Prostate gland (tissue), 2 donors: ENCODE results near the gene HSPB6. TPM values are rescaled to one million over a fixed set of nuclear protein-coding genes. Genes with fewer than 3 reads are reported as not detected.

Experiments used
- DNase-seq: peaks from one replicate; pipeline ENCODE4 v3.0.0-alpha.2; 2019; ENCODE audit warnings: low spot score
- H3K27ac ChIP-seq, 2 donors: fragments of 200-600 bp; sonication (generic); 2 replicates each; pipeline ENCODE4 v1.5.1; 2017 to 2019
- H3K27me3 ChIP-seq: fragments of 200-600 bp; sonication (generic); replicated peaks from 2 replicates; pipeline ENCODE4 v1.5.1; 2019; ENCODE audit not compliant: insufficient read depth
- H3K36me3 ChIP-seq, 2 donors: fragments of 200-600 bp; sonication (generic); 1 replicate in 1 of 2; 2 replicates in 1 of 2; pipeline versions ENCODE4 v1.5.1 to v1.8.1; 2017 to 2019
- H3K4me1 ChIP-seq: fragments of 200-600 bp; sonication (generic); replicated peaks from 2 replicates; pipeline ENCODE4 v1.5.1; 2019
- H3K4me3 ChIP-seq, 2 donors: fragments of 200-600 bp; sonication (generic); 2 replicates each; pipeline ENCODE4 v1.5.1; 2017 to 2019
- H3K9me3 ChIP-seq: fragments of 200-600 bp; sonication (generic); 2 replicates; pipeline ENCODE4 v1.5.1; 2017
- CTCF ChIP-seq, 4 experiments: fragments of 200-600 bp in 2 of 4; fragments of 450-650 bp in 2 of 4; sonication (generic) in 2 of 4; IDR thresholded peaks; 1 replicate in 3 of 4; 2 replicates in 1 of 4; pipeline ENCODE4 v1.5.1; 2016 to 2019; ENCODE audit warnings: antibody characterized with exemption in 4 of 4, mild to moderate bottlenecking in 2 of 4, moderate library complexity in 2 of 4
- POLR2A ChIP-seq: fragments of 450-650 bp; IDR thresholded peaks from one replicate; pipeline ENCODE4 v1.6.1; 2016; ENCODE audit warnings: antibody characterized with exemption, mild to moderate bottlenecking
- POLR2AphosphoS5 ChIP-seq: sonication (generic); formaldehyde crosslinking; IDR thresholded peaks from one replicate; pipeline ENCODE4 v1.6.1; 2017; ENCODE audit warnings: antibody characterized with exemption
- WGBS: methylation state at CpG from one replicate; pipeline ENCODE4 v1.1.5; 2018; 5-methylcytosine and 5-hydroxymethylcytosine counted together
- intact Hi-C: fragments of 100-400 bp; cut with DNase I; formaldehyde crosslinking; loops from one replicate; pipeline ENCODE4 v1.14.2; 2022
- total RNA-seq, 2 donors: library from RNA; depleted of rRNA; stranded (reverse); fragments of >200 nt; gene quantifications; one replicate each; pipeline ENCODE4 v1.1.0, GENCODE V29; 2016

HSPB6 gene
- total RNA-seq, 2 donors from 2014 or later: 32.2 to 78.5 TPM

DNA sequence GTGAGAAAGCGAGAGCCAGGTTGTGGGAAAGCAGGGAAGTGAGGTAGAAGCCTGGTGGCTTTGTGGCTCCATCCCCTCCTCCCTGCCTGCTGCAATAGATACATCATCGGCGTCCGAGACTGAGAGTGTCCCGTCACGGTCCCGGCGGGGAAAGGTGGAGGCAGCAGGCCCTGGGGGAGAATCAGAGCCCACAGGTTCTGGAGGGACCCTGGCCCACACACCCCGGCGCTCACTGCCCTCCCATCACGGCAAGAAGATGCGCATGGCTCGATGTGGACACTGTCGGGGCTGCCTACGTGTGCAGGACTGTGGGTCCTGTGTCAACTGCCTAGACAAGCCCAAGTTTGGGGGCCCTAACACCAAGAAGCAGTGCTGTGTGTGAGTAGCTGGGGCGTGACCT is 33.9 kb downstream of the HSPB6 start:
- DNase-seq: no peak
- intact Hi-C loops: no loop called here
- no peak for TF ChIP-seq POLR2AphosphoS5
- Histone ChIP-seq H3K27me3 (no peaks in the 10 kb centered on the region), H3K4me3 (no peak overlapping the region), H3K27ac (no peak overlapping the region), H3K9me3 (no peaks in the 10 kb centered on the region), H3K4me1 (peaks cover 9% of the 10 kb centered on the region), H3K36me3 (peaks cover 39 to 60% of the 10 kb centered on the region in 2 donors)
- 92% methylated on average over 16 of the region's 16 CpGs for WGBS

DNA sequence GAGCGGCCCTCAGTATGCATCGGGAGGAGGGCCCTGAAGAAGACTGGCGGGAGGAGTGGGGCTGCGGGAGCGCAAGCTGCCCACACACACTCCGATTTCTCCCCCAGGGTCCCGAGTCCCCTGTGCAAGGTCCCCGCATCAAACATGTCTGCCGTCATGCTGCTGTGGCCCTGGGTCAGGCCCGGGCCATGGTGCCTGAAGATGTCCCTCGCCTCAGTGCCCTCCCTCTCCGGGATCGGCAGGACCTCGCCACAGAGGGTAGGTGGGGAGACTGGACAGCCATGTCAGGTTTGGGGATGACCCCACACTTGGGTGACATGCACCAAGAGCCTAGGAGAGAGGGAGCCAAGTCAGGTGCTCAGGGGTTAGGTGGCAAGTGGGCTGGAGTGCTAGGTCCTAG is 34.4 kb downstream of the HSPB6 start:
- peaks cover 36 to 55% of the 10 kb centered on the region in 2 donors for H3K36me3 ChIP-seq
- TF ChIP-seq CTCF (IDR thresholded peaks at IDR 0.05) (no peak), POLR2AphosphoS5 (no peak), POLR2A (no peak)
- intact Hi-C loops: no loop called here
- peaks cover 9% of the 10 kb centered on the region for H3K4me1 ChIP-seq
- no peak for DNase-seq
- H3K27me3 ChIP-seq: no peaks in the 10 kb centered on the region
- H3K27ac ChIP-seq: no peak overlapping the region
- no peak overlapping the region for H3K4me3 ChIP-seq
- H3K9me3 ChIP-seq: no peaks in the 10 kb centered on the region
- 90% methylated on average over 14 of the region's 14 CpGs for WGBS

DNA sequence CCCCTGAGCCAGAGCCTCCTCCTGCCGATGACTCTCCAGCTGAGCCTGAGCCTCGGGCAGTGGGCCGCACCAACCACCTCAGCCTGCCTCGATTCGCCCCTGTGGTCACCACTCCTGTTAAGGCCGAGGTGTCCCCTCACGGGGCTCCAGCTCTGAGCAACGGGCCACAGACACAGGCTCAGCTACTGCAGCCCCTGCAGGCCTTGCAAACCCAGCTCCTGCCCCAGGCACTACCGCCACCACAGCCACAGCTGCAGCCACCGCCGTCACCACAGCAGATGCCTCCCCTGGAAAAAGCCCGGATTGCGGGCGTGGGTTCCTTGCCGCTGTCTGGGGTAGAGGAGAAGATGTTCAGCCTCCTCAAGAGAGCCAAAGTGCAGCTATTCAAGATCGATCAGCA is 35.5 kb downstream of the HSPB6 start:
- H3K36me3 ChIP-seq: peaks cover 31 to 46% of the 10 kb centered on the region in 2 donors
- H3K4me1 ChIP-seq: peaks cover 9% of the 10 kb centered on the region
- H3K9me3 ChIP-seq: no peaks in the 10 kb centered on the region
- H3K4me3 ChIP-seq: no peak overlapping the region
- no peaks in the 10 kb centered on the region for H3K27me3 ChIP-seq
- TF ChIP-seq POLR2AphosphoS5 (no peak), POLR2A (no peak), CTCF (IDR thresholded peaks at IDR 0.05) (no peak)
- 87% methylated on average over 16 of the region's 16 CpGs for WGBS
- H3K27ac ChIP-seq: no peak overlapping the region
- DNase-seq: no peak
- intact Hi-C loops: no loop called here

DNA sequence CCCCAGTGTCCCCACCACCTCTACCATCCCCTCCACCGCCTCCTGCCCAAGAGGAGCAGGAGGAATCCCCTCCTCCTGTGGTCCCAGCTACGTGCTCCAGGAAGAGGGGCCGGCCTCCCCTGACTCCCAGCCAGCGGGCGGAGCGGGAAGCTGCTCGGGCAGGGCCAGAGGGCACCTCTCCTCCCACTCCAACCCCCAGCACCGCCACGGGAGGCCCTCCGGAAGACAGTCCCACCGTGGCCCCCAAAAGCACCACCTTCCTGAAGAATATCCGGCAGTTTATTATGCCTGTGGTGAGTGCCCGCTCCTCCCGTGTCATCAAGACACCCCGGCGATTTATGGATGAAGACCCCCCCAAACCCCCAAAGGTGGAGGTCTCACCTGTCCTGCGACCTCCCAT is 36.2 kb downstream of the HSPB6 start:
- intact Hi-C loops: no loop called here
- Histone ChIP-seq H3K36me3 (peaks cover 30 to 40% of the 10 kb centered on the region in 2 donors), H3K4me1 (peaks cover 14% of the 10 kb centered on the region), H3K27ac (no peak overlapping the region), H3K27me3 (no peaks in the 10 kb centered on the region), H3K9me3 (no peaks in the 10 kb centered on the region), H3K4me3 (no peak overlapping the region)
- TF ChIP-seq POLR2A (no peak), POLR2AphosphoS5 (no peak), CTCF (IDR thresholded peaks at IDR 0.05) (no peak)
- DNase-seq: no peak
- 81% methylated on average over 15 of the region's 17 CpGs for WGBS

GRCh38 chr19:35720163-35720524 is 36.7 kb downstream of the HSPB6 start:
- DNase-seq: no peak
- Histone ChIP-seq H3K4me1 (peaks cover 15% of the 10 kb centered on the region), H3K4me3 (no peak overlapping the region), H3K27me3 (no peaks in the 10 kb centered on the region), H3K27ac (no peak overlapping the region), H3K36me3 (peaks cover 25 to 35% of the 10 kb centered on the region in 2 donors), H3K9me3 (no peaks in the 10 kb centered on the region)
- intact Hi-C loops: no loop called here
- 94% methylated on average over 9 of the region's 9 CpGs for WGBS
- no peak for TF ChIP-seq POLR2A
- TF ChIP-seq CTCF (IDR thresholded peaks at IDR 0.05): no peak
- TF ChIP-seq POLR2AphosphoS5: no peak
